HG03280 (cell line): ENCODE data around the gene OTUB1.

Experiments used
- ATAC-seq: cut with Tn5 transposase; IDR thresholded peaks from one replicate; pipeline ENCODE4 v1.9.1; 2021; ENCODE audit warnings: mild to moderate bottlenecking, moderate library complexity; ENCODE audit not compliant: unreplicated experiment

The OTUB1 gene

DNA sequence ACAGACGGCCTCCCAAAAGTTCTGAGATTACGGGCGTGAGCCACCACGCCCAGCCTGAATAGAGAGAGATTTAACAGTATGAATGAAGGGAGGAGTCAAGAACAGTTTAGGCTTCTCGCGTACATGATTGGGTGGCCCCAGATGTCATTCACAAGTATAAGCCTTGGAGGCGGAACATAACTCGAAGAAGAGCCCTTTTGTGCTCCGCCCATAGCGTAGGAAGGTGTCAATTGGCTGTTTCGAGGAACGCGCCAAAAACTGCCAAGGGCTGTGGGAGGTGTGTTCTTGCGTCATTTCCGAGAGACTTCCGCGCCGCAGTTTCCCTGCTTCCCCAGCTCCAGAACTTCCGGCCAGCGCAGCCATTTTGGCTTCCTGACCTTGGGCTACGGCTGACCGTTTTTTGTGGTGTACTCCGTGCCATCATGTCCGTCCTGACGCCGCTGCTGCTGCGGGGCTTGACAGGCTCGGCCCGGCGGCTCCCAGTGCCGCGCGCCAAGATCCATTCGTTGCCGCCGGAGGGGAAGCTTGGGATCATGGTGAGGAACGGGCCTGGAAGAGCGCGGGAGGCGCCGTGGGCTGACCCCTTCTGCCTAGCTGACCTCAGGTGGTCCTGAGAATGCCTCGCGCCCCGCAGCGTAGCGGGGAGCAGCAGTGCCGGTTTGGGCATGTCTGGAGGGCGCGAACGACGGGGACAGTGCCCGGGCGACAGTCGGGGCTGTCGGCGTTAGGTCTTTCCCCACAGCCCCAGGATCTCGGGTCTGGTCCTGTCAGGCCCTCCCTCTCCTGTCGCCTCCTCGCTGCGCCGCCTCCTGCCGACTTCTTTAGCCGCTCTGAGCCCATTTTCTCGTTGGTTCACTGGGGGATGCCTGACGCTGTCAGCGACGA, 11.7 kb upstream of the OTUB1 start, which contains the start of gene COX8A:
COX8A (plus strand) TSS at position 362 of the 885 bp plus-strand sequence; CDS start at position 423, 61 bp downstream.
- ATAC-seq, result peak; percentile 97

DNA sequence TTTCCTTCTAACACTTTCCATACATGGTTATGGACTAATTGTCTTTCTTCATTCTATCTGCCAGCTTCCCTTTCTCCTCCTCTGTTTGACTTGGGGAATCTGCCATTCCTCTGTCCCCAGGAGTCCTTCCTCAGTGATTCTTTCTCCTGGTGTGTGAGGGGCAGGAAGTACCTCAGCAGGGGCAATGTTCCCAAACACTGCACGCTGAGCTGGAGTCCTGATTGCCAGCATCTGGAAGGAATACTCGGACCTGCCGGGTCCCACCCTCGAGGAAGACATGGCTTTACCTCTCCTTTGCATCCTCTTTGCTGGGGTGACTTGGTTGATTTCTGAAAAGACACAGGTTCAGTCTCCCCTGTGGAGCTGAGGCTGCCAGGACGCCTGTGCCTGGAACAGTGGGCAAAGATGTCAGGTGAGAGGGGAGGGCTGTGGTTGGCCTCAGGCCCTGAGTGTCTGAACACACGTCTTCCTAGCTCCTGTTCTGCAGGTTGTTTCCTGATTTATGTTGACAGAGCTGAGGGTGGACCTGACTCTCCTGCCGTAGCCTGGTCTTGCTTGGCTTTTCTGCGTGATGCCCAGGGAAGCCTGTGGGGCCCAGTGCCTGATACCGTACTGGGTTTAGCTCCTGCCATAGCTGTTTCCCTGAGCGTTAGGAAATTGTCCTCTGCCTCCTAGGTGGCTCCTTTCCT, 7.5 kb upstream of the OTUB1 start:
- ATAC-seq, result no peak

DNA sequence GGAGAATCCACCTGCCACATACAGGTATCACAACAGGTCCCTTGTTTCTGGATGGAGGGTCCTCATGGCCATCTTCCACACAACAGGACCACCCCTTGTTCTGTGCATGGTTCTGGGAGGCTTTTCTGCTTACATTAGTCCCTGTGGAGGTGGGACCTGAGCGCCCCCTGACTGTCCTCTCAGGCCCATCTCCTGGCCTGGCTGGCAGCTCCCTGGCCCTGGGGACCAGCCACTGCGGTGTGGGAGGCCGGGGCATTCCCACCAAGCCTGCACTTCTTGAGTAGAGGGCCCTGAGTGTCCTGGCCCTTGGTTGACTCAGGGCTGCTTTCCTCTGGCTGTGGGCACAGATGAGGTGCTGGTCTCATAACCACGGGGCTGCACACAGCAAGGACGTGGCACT, 6.8 kb upstream of the OTUB1 start:
- ATAC-seq, result no peak

DNA sequence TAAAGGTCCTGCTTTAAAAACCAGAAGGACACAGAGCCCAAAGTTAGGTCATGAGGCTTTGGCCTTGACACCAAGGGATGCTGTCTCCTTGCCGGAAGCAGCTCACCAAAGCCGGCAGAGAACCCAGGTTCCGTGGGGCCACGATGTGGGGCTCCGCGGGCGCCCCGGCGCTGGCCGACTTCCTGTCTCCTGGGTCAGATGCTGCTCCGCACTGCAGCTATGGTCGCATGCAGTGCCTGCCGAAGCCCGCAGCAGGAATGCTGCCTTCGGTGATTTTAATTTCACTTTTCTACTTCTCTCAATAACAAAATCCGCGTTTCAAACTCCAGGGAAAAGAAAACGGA, 454 bp upstream of the OTUB1 start:
- peak; percentile 30 for ATAC-seq

DNA sequence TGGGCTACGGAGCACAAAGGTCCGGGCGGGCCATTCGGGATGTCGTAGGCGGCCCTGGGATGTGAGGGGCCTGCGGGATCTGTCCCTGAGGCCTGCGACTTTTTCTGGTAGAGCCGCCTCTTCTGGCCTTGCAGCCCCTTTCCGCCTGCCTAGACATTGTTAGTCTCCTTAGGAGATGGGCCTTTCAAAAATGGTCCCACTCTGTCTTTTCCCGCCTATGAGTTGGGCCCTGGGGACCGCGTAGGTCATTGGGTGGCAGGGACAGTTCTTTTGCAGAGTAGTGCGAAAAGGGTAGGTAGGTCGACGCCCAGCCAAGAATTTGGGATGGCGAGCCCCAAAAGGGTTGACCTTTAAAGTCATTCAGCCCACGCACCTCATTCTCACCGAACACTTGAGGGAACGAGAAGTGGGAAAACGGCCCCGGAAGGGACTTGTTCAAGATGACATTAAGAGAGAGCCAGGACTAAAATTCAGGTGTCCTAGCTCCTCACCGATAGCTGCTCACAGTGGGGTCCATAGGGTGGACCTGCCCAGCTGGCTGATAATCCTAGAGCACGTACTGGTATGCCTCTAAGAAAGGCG, 785 bp downstream of the OTUB1 start:
- ATAC-seq, result no peak

DNA sequence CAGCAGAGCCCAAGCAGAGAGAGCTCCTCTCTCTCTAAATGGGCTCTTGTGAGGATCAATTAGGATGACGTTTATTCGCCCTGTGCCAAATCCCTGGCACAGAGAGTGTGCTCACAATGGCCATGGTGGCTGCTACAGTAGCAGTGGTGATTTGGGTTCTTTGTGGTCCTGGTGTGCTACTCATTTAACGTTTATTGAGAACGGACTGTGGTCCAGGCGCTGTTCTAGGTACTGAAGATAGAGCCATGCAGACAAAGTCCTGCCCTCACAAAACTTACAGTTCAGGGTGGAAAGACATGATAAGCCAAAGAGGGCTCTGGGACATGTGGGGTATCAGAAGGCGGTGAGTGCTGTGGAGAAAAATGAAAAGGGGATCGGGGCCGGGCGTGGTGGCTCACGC, 5.3 kb downstream of the OTUB1 start:
- ATAC-seq, result no peak

DNA sequence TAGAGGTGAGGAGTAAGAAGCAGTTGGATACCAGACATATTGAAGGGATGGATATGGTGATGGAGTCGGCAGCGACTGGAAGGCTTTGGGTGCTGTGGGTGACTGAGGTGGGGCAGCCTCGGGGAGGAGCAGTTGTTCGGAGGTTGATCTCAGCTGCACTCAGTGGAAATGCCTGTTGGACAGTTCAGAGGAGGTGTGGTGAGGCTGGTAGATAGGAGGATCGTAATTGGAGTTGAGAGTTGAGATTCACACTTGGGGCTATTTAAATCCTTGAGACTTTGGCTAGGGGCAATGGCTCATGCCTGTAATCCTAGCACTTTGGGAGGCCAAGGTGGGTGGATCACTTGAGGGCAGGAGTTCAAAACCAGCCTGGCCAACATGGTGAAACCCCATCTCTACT, 6.9 kb downstream of the OTUB1 start:
- no peak for ATAC-seq

DNA sequence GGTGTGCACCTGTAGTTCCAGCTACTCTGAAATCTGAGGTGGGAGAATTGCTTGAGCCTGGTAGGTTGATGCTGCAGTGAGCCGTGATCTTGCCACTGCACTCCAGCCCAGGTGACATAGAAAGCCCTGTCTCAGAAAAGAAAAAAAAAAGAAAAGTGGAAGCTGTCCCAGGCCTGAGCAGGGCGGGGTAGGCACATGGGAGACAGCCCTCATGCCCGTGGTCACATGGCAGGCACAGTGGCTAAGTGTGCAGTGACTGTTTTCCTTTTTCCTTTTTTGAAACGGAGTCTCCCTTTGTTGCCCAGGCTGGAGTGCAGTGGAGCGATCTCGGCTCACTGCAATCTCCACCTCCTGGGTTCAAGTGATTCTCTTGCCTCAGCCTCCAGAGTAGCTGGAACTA, 7.8 kb downstream of the OTUB1 start:
- ATAC-seq, result no peak

DNA sequence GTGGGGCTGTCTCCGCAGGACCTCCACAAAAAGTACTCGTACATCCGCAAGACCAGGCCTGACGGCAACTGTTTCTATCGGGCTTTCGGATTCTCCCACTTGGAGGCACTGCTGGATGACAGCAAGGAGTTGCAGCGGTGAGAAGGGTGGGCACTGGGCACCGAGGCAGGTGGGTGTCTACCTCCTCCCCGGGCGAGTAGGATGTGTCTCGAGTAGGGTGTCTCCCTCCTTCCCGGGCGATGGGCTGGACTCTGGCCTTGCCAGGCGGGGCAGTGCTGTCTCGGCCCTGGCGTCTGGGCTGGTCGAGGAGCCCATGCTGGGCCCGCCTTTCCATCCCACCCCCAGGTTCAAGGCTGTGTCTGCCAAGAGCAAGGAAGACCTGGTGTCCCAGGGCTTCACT, 10.3 kb downstream of the OTUB1 start:
- ATAC-seq, result no peak

DNA sequence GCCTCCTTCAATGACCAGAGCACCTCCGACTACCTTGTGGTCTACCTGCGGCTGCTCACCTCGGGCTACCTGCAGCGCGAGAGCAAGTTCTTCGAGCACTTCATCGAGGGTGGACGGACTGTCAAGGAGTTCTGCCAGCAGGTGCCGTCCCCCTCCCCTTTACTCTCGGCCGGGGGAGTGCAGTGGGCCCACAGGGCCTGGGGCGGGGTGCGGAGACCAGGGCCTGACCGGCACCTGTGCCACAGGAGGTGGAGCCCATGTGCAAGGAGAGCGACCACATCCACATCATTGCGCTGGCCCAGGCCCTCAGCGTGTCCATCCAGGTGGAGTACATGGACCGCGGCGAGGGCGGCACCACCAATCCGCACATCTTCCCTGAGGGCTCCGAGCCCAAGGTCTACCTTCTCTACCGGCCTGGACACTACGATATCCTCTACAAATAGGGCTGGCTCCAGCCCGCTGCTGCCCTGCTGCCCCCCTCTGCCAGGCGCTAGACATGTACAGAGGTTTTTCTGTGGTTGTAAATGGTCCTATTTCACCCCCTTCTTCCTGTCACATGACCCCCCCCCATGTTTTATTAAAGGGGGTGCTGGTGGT, 11.0 kb downstream of the OTUB1 start:
- no peak for ATAC-seq

DNA sequence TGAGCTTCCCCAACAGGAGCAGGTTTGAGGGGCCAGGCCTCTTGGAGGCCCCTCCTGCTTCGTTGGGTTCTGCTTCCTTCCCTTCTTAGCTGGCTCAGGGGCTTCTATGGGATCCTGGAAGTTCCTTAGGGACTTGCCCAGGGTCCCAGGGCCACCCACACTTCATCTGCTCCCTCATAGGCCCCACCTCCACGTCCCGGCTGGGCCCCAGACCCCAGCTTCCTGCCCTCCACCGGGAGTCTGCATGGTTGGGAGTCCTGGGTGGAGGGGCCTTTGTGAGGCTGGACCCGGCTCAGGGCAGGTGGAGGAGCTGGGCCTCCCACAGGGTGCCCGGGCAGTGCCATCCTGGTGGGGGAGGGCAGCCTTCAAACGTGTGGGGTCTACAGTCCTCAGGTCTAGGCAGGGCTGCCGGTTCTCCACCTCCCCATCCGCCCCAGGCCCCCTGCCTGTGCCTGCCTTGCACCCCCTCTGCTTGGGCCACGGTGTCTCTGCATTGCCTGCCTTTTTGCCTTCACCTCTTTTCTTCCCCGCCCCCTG, 11.6 kb downstream of the OTUB1 start:
- ATAC-seq, result no peak

DNA sequence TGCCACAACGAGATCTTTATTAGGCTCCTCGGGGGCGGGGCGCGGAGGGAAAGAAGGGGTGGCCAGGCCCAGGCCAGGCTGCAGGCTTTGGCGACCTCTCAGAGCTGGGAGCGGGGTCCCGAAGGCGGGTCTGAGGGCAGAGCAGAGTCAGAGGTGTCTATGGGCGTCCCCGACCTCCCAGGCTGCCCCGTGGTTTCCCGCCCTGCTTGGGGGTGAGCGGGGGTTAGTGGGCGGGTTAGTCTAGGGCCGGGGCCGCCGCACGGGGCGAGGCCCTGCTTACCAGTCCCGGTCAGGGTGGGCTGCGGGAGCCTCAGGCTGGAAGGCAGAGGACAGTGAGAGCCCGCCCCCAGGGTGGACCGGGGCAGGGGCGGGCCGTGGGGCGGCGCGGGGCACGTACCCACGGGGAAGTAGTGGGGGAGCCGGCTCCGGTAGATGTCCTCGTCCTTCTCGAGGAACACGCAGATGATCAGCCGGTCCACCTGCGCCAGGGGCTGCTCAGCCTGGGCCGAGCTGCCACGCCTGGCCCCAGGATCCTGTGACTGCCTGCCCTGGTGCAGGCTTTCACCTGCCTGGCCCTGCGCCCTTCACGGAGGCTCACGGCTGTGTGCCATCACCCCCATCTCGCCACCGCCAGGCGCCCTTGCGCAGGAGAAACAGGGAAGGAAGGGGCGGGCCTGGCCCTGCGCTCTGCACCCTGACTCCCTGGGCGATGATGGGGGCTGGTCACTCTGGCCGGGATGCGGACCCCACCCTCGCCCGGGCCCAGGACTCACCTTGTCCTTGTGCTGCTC, 12.5 kb downstream of the OTUB1 start:
- ATAC-seq, result no peak

DNA sequence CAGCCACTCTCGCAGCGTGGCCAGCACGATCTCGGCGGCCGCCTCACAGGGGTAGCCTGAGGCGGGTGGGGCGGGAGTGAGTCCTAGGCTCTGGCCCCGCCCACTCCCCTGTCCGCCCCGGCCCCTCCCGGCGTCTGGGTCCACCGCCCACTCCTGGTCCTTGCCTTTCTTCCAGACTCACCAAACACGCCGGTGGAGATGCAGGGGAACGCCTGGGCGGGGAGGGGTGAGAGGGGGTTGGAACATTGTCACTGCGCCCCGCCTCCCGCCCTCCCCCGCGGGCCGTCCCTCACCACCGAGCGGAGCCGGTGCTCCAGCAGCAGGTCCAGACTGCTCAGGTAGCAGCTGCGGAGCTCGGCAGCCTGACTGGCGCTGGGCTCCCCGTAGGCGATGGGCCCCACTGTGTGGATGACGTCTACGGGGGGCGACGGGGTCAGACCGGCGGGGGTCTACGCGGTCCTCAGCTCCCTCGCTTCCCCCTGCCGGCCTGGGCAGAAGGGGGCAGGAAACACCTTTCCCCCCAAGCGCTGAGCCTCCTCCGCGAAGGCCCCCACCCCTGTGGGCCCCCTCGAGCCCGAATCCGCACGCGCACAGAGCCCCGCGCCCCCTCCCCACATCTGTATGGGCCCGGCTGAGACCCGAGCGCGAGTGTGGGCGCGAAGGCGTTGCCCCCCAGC, 13.2 kb downstream of the OTUB1 start:
- no peak for ATAC-seq

DNA sequence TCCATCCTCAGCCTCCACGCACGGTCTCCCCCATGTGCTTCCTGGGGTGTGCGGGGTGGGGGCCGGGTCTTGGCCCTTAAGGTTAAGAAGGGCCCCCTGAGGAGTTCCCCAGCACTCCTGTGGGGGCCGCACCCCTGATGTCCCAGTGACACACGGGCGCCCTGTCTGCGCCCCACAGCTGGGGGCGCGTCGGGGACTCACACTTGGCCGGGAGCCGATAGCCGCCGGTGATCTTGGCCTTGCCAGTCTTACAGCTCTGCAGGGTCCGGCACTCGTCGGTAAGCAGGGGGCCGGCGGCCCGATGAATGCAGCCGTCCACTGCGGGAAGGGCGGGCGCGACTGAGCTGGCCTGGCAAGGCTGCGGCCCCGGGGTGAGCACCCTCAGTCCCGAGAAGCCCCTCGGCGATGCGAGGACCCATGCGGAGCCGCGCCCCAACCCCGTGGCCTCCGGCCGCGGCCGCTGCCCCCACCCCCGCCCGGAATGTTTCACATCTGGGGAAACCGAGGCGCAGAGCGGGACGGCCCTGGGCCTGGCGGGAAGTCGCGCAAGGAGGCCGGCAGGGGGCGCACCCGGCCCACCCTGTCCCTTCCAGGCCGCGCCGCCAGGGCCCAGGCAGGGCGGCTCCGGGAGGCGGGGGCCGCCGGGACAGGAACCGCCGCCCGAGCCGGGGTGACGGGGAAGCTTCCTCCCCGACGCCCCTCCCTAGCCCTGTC, 13.9 kb downstream of the OTUB1 start:
- ATAC-seq, result no peak

DNA sequence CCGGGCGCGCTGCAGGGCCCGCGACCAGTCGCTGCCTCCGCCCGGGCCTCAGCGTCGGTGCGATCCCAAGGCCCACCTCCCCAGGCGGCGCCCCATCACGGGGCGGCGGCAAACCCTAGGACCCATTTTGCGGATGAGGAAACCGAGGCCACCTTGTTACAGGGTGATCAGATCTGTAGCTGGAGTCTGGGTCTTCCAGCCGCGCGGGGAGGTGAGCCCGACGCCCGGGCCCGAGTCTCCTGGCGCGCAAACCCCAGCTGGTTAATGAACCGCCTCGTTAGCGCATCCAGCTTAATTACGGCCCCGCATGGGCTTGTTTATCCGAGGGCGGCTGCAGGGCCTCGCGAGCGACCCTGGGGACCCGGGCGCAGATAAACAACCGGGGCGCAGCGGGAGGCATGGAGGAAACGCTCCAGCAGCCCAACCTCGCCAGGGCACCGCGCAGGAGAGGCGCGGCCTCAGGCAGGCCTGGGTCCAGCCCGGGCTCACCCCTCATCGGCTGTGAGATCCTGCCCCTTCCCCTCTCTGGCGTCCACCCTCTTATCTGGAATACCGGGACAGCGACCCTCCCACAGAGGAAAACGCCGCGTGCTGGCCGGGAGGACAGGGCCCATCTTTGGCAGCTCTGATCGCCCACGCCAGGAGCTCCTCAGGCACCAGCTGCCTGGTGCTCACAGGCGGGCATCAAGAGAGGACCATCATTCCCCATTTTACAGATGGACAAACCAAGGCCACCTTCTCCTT, 14.7 kb downstream of the OTUB1 start:
- ATAC-seq, result no peak

DNA sequence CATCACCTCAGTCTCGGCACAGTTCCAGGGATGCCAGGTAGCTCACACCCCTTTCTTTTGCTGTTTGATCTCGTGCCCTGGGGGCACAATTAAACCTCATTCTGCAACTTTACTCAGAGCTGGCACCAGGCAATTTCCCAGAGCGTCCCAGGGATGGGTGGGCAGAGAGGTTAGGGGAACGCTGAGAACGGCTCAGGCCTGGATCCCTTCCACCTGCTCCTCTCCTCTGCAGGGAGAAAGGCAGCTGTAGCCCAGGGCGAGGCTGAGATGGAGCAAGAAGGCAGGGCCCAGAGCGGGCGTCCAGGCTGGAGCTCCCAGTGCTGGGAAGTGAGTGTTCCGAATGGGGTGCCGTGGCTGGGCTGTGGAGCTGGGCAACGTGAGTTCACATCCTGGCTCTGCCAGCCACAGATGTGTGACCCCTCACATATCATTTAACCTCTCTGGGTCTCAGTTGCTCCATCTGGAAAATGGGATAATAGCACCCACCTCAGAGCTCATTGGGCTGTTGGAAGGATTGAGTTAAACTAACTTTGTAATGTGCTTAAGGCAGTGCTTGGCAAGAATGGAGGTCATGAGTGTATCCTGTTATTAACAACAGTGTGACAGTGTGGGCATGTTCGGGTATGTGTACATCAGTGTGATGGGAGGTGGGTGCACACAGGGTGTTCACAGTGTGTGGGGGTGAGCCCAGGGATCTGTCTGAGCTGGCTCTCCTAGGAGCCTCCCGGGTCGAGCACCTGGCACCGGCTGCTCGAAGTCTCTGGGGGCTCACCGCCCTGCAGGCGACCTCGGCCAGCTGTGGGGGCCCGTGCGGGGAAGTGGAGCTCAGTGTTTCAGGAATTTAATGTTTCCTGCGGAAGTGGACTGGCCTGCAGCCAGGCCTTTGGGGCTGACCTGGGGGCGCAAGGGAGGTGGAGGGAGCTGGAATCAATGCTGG, 15.5 kb downstream of the OTUB1 start:
- no peak for ATAC-seq

DNA sequence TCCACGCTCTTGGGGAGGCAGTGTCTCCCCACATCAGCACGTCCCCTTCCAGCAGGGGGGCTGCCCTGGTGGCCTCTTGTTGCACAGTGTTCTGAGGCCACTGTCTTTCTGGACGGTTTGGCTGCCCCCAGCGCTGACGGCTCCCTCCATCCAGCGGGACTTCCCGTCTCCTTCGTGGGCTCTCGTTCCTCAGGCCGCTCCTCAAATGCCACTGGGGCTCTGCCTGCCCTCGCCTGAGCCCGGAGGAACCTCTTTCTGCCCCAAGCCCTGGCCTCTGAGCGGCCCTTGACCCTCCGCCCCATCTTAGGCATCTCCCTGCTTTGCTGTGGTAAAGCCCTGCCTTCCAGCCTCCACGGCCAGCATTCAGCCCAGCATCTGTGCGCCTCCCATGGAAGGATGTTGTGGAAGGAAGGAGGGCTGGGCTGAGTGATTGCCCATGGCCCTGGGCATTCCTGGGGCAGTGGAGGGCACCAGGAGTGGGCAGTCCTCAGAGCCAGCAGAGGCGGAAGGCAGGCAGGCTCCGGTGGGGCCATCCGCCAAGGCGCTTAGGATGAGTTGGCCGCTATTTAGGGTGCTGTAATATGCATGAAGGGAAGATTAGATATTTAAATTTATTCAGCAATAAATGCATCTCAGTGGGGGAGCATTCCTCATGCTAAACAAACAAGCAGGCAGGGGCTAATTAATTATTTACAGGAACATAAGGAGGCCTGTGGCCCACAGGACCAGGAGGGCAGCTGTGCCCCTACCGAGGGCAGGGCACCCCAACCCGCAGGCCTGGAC, 17.8 kb downstream of the OTUB1 start:
- ATAC-seq, result no peak
